ENCODE measurements around the gene NBEA. TPM values are rescaled to one million over a fixed set of nuclear protein-coding genes. Genes with fewer than 3 reads are reported as not detected.

The NBEA gene
- total RNA-seq, 1 experiment from 2014 or later, result 4.1 TPM

DNA sequence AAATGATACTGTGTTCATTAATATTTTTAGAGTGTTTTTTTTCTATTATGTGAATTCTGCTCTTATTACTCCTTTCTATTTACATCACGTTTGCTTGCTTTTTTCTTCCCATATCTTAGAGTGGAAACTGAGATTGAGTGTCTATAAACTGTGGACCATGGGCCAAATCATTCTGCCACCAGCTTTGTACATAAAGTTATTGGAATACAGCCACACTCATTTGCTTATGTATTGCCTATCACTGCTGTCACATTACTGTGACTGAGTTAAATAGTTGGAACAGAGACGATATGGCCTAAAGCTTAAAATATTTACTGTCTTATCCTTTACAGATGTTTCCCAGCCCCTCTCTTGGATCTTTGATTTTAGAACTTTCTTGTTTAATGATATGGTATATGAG is 274.1 kb downstream of the NBEA start:
- Histone ChIP-seq H3K4me2 (ENCODE audit: low read length) (no peak overlapping the region), H3K9ac (ENCODE audit: low read length) (no peak overlapping the region), H3K9me3 (ENCODE audit: control insufficient read depth in 1 of 2, insufficient read depth in 1 of 2, low read depth in 1 of 2, low read length in 2 of 2) (no peaks in the 10 kb centered on the region), H3K4me1 (ENCODE audit: control insufficient read depth in 1 of 2, insufficient read depth in 2 of 2, low read length in 2 of 2) (no peaks in the 10 kb centered on the region), H3K79me2 (ENCODE audit: insufficient read depth, low read length) (no peaks in the 10 kb centered on the region), H3K9me2 (ENCODE audit: insufficient read depth) (no peaks in the 10 kb centered on the region), H3K27me3 (ENCODE audit: insufficient read depth, low read length) (no peaks in the 10 kb centered on the region), H4K20me1 (ENCODE audit: insufficient read depth) (no peaks in the 10 kb centered on the region), H3K27ac (ENCODE audit: low read depth, low read length) (no peak overlapping the region), H3K36me3 (ENCODE audit: control insufficient read depth in 1 of 2, insufficient read depth in 2 of 2, low read length in 2 of 2) (no peaks in the 10 kb centered on the region), H3K4me3 (replicated peaks in 1 of 2; ENCODE audit: low read depth in 1 of 2, low read length in 2 of 2) (no peak overlapping the region), H2AFZ (ENCODE audit: low read depth, low read length, poor library complexity, severe bottlenecking) (no peak overlapping the region)
- TF ChIP-seq POLR2AphosphoS5 (IDR thresholded peaks at IDR 0.05; ENCODE audit: low read depth, low read length) (no peak), EZH2 (IDR thresholded peaks at IDR 0.05) (no peak), FOSL1 (IDR thresholded peaks at IDR 0.05; ENCODE audit: low read depth) (no peak), TCF7L2 (IDR thresholded peaks at IDR 0.05; ENCODE audit: borderline replicate concordance, extremely low read depth, insufficient read depth, insufficient read length) (no peak), ELF1 (IDR thresholded peaks at IDR 0.05; ENCODE audit: borderline replicate concordance, low read depth) (no peak), ZFX (IDR thresholded peaks at IDR 0.05) (no peak), CEBPB (IDR thresholded peaks at IDR 0.05; ENCODE audit: low read depth) (no peak), YY1 (IDR thresholded peaks at IDR 0.05; ENCODE audit: extremely low read depth, insufficient replicate concordance, low read depth, low read length) (no peak), EGR1 (IDR thresholded peaks at IDR 0.05; ENCODE audit: low read depth) (no peak), SP1 (IDR thresholded peaks at IDR 0.05; ENCODE audit: low read depth) (no peak), EZH2phosphoT487 (IDR thresholded peaks at IDR 0.05; ENCODE audit: borderline replicate concordance) (no peak), ZNF274 (IDR thresholded peaks at IDR 0.05; ENCODE audit: low read depth, low read length) (no peak), POLR2A (IDR thresholded peaks at IDR 0.05; ENCODE audit: borderline replicate concordance, extremely low read depth, insufficient read depth, insufficient read length) (no peak)
- TF ChIP-seq, protein P1, sequence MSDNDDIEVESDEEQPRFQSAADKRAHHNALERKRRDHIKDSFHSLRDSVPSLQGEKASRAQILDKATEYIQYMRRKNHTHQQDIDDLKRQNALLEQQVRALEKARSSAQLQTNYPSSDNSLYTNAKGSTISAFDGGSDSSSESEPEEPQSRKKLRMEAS (IDR thresholded peaks at IDR 0.05), result no peak
- TF ChIP-seq, protein P2, sequence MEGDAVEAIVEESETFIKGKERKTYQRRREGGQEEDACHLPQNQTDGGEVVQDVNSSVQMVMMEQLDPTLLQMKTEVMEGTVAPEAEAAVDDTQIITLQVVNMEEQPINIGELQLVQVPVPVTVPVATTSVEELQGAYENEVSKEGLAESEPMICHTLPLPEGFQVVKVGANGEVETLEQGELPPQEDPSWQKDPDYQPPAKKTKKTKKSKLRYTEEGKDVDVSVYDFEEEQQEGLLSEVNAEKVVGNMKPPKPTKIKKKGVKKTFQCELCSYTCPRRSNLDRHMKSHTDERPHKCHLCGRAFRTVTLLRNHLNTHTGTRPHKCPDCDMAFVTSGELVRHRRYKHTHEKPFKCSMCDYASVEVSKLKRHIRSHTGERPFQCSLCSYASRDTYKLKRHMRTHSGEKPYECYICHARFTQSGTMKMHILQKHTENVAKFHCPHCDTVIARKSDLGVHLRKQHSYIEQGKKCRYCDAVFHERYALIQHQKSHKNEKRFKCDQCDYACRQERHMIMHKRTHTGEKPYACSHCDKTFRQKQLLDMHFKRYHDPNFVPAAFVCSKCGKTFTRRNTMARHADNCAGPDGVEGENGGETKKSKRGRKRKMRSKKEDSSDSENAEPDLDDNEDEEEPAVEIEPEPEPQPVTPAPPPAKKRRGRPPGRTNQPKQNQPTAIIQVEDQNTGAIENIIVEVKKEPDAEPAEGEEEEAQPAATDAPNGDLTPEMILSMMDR (IDR thresholded peaks at IDR 0.05 in 2 of 3, conservative IDR thresholded peaks at IDR 0.05 in 1 of 3; ENCODE audit: borderline replicate concordance in 1 of 3, insufficient read depth in 1 of 3, low read depth in 2 of 3, low read length in 2 of 3), result no peak
- TF ChIP-seq, protein P3, sequence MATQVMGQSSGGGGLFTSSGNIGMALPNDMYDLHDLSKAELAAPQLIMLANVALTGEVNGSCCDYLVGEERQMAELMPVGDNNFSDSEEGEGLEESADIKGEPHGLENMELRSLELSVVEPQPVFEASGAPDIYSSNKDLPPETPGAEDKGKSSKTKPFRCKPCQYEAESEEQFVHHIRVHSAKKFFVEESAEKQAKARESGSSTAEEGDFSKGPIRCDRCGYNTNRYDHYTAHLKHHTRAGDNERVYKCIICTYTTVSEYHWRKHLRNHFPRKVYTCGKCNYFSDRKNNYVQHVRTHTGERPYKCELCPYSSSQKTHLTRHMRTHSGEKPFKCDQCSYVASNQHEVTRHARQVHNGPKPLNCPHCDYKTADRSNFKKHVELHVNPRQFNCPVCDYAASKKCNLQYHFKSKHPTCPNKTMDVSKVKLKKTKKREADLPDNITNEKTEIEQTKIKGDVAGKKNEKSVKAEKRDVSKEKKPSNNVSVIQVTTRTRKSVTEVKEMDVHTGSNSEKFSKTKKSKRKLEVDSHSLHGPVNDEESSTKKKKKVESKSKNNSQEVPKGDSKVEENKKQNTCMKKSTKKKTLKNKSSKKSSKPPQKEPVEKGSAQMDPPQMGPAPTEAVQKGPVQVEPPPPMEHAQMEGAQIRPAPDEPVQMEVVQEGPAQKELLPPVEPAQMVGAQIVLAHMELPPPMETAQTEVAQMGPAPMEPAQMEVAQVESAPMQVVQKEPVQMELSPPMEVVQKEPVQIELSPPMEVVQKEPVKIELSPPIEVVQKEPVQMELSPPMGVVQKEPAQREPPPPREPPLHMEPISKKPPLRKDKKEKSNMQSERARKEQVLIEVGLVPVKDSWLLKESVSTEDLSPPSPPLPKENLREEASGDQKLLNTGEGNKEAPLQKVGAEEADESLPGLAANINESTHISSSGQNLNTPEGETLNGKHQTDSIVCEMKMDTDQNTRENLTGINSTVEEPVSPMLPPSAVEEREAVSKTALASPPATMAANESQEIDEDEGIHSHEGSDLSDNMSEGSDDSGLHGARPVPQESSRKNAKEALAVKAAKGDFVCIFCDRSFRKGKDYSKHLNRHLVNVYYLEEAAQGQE (IDR thresholded peaks at IDR 0.05; ENCODE audit: low read depth), result no peak
- CTCF ChIA-PET, result no interaction called here
- RAD21 ChIA-PET (ENCODE audit: low non-redundant PET in 1 of 2, low total read pairs in 2 of 2, uncharacterized antibody in 2 of 2, unreplicated experiment in 2 of 2), result no interaction called here
- intact Hi-C loops (cut with micrococcal nuclease), result no loop called here
- POLR2A ChIA-PET, result no interaction called here
- BruUV-seq (replicated peaks), result no TSS peak
- DNase-seq (ENCODE audit: low read depth, low spot score) (no peak), ATAC-seq (no peak)
